CD4-positive, alpha-beta T cell (primary cell): ENCODE results near the gene CCL19. TPM values are rescaled to one million over a fixed set of nuclear protein-coding genes. Genes with fewer than 3 reads are reported as not detected.
"Not testable (repeated sequence)": the region's sequence is repeated elsewhere in the genome, so short reads cannot be mapped to it uniquely, and the experiment has no call there.

Experiments
- ATAC-seq: fragments of 200-7000 bp; cut with Tn5 transposase; one replicate; pipeline ENCODE4 v1.10.0; 2022; ENCODE audit warnings: mild to moderate bottlenecking; ENCODE audit not compliant: poor library complexity
- CTCF ChIA-PET: fragments of 350-600 bp; sonication (Branson Sonifier 250); formaldehyde crosslinking; loops from one replicate; lab custom pipeline; 2021; ENCODE audit warnings: antibody characterized with exemption, inconsistent platforms; lab: Charles Lee
- POLR2A ChIA-PET: fragments of 350-600 bp; sonication (Branson Sonifier 250); formaldehyde crosslinking; loops from one replicate; lab custom pipeline; 2021; ENCODE audit warnings: antibody characterized with exemption, inconsistent platforms; lab: Charles Lee
- DNase-seq, 14 experiments: peaks; one replicate each; pipeline ENCODE4 v3.0.0-alpha.2; 2013 to 2020; ENCODE audit warnings: mixed read lengths in 2 of 14
- H3K27ac ChIP-seq, 2 donors: one replicate each; pipeline versions ENCODE4 v1.5.1 to v1.7.0; 2013; ENCODE audit warnings: low read length in 2 of 2, low read depth in 1 of 2, mild to moderate bottlenecking in 1 of 2
- H3K27me3 ChIP-seq, 2 experiments: 1 replicate in 1 of 2; 2 replicates in 1 of 2; pipeline versions ENCODE4 v1.6.1 to v1.7.0; 2013; ENCODE audit warnings: low read length in 2 of 2, control low read depth in 1 of 2, mild to moderate bottlenecking in 1 of 2, moderate library complexity in 1 of 2; ENCODE audit not compliant: insufficient read depth in 2 of 2, control insufficient read depth in 1 of 2
- H3K36me3 ChIP-seq: one replicate; pipeline ENCODE4 v1.6.1; 2013; ENCODE audit warnings: low read length, control low read depth; ENCODE audit not compliant: insufficient read depth
- H3K4me1 ChIP-seq: one replicate; pipeline ENCODE4 v1.6.1; 2013; ENCODE audit warnings: low read length, control low read depth; ENCODE audit not compliant: insufficient read depth
- H3K4me3 ChIP-seq: one replicate; pipeline ENCODE4 v1.5.1; 2013; ENCODE audit warnings: mild to moderate bottlenecking, low read length, moderate library complexity
- H3K9me3 ChIP-seq, 2 experiments: 1 replicate in 1 of 2; 2 replicates in 1 of 2; pipeline versions ENCODE4 v1.6.1 to v1.7.0; 2013; ENCODE audit warnings: low read length in 2 of 2, mild to moderate bottlenecking in 2 of 2, control low read depth in 1 of 2, moderate library complexity in 1 of 2; ENCODE audit not compliant: control insufficient read depth in 1 of 2, insufficient read depth in 1 of 2
- H3K27ac Mint-ChIP-seq: one replicate; pipeline ENCODE4 v1.8.0; 2020; ENCODE audit warnings: mixed read lengths
- H3K27me3 Mint-ChIP-seq: one replicate; pipeline ENCODE4 v1.8.0; 2021; ENCODE audit warnings: mixed read lengths
- H3K36me3 Mint-ChIP-seq: one replicate; pipeline ENCODE4 v1.8.0; 2021; ENCODE audit warnings: low read depth, mixed read lengths
- H3K4me1 Mint-ChIP-seq: one replicate; pipeline ENCODE4 v1.8.0; 2021; ENCODE audit warnings: low read depth, mixed read lengths
- H3K4me3 Mint-ChIP-seq: one replicate; pipeline ENCODE4 v1.8.0; 2020; ENCODE audit warnings: mild to moderate bottlenecking, mixed read lengths
- H3K9me3 Mint-ChIP-seq: one replicate; pipeline ENCODE4 v1.8.0; 2020; ENCODE audit warnings: mixed read lengths
- CTCF ChIP-seq: fragments of 200-600 bp; IDR thresholded peaks from one replicate; pipeline ENCODE4 v1.8.0; 2022; ENCODE audit warnings: antibody characterized with exemption, mild to moderate bottlenecking
- intact Hi-C, 2 experiments: fragments of 100-400 bp; cut with DNase I in 1 of 2; cut with micrococcal nuclease in 1 of 2; formaldehyde crosslinking; loops; one replicate each; pipeline versions ENCODE4 v1.15.1 to v1.9.0; 2023 to 2025; cut with DNase I, micrococcal nuclease
- total RNA-seq, 174 experiments: library from RNA in 2 of 174; stranded (reverse) in 2 of 174; gene quantifications; one replicate each; pipeline ENCODE4 v1.2.3 and lab custom pipeline; 2021 to 2026

Gene CCL19
- total RNA-seq, 2 experiments from 2014 or later: not detected

DNA sequence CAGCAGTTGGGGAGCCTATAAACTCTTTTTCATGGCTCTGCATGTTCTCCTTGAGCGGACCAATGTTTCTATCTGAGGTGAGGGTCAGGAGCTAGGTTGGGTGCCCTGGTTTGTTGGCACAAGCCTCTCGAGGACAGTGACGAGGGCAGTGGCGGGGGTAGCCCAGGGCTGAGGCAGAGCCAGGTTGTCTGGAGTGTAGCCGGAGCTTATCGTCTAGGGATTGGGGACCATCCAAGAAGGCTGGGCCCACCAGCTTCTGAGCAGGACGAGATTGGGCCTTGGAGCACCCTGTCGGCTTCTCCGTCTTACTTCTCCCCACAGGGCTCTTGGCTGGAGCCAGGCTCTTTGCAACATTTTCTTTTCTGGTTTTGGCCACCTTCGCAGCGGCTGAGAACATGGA is 32.1 kb upstream of the CCL19 start:
- Histone ChIP-seq H3K27ac (no peak overlapping the region), H3K9me3 (no peaks in the 10 kb centered on the region), H3K36me3 (no peaks in the 10 kb centered on the region), H3K4me3 (no peak overlapping the region), H3K4me1 (no peaks in the 10 kb centered on the region), H3K27me3 (no peaks in the 10 kb centered on the region)
- TF ChIP-seq CTCF: no peak
- no peak overlapping the region for H3K4me3 Mint-ChIP-seq
- intact Hi-C loops: no loop called here
- H3K27me3 Mint-ChIP-seq: peaks cover 8% of the 10 kb centered on the region
- ChIA-PET CTCF (no interaction called here), POLR2A (no interaction called here)
- ATAC-seq (no peak), DNase-seq (no peak)
- no peaks in the 10 kb centered on the region for H3K4me1 Mint-ChIP-seq
- H3K9me3 Mint-ChIP-seq: no peaks in the 10 kb centered on the region
- H3K27ac Mint-ChIP-seq: no peak overlapping the region
- no peaks in the 10 kb centered on the region for H3K36me3 Mint-ChIP-seq

DNA sequence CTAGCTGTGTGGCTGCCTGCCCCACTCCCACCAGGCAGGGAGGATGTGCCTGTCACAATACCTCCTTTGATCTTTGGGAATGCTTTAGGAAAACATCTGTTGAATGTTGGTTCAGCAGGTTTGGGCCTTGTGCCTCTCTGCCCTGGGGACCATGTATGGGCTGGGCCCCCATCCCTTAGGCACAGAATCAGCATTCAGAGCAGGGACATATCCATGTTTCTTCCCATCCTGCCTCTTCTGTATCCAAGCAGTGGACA is 28.6 kb upstream of the CCL19 start:
- H3K27me3 Mint-ChIP-seq: peaks cover 16% of the 10 kb centered on the region

GRCh38 chr9:34719021-34719768 is 28.1 kb upstream of the CCL19 start:
- no peak overlapping the region for H3K4me3 Mint-ChIP-seq
- Histone ChIP-seq H3K4me3 (no peak overlapping the region), H3K9me3 (no peaks in the 10 kb centered on the region), H3K36me3 (no peaks in the 10 kb centered on the region), H3K4me1 (no peaks in the 10 kb centered on the region), H3K27ac (no peak overlapping the region), H3K27me3 (peaks cover 0 to 4% of the 10 kb centered on the region in 2 experiments)
- ChIA-PET CTCF (no interaction called here), POLR2A (no interaction called here)
- no peaks in the 10 kb centered on the region for H3K4me1 Mint-ChIP-seq
- TF ChIP-seq CTCF: no peak
- peaks cover 20% of the 10 kb centered on the region for H3K27me3 Mint-ChIP-seq
- H3K36me3 Mint-ChIP-seq: no peaks in the 10 kb centered on the region
- no peak for DNase-seq
- no peaks in the 10 kb centered on the region for H3K9me3 Mint-ChIP-seq
- intact Hi-C loops: no loop called here
- no peak for ATAC-seq
- no peak overlapping the region for H3K27ac Mint-ChIP-seq

More for the DNA sequence above, 28.6 kb upstream of the CCL19 start:
- H3K4me3 ChIP-seq, H3K4me3 Mint-ChIP-seq, H3K36me3 Mint-ChIP-seq, H3K27ac Mint-ChIP-seq, ATAC-seq, H3K4me1 Mint-ChIP-seq, H3K9me3 Mint-ChIP-seq, H3K9me3 ChIP-seq, H3K27me3 ChIP-seq, CTCF ChIA-PET, H3K4me1 ChIP-seq, POLR2A ChIA-PET, H3K36me3 ChIP-seq, H3K27ac ChIP-seq, DNase-seq, intact Hi-C loops: not testable (repeated sequence)

- Mint-ChIP-seq H3K27me3 (peaks cover 27% of the 10 kb centered on the region), H3K36me3 (no peaks in the 10 kb centered on the region), H3K27ac (no peak overlapping the region), H3K4me1 (no peaks in the 10 kb centered on the region), H3K9me3 (no peaks in the 10 kb centered on the region), H3K4me3 (no peak overlapping the region)
- intact Hi-C loops: no loop called here
- H3K9me3 ChIP-seq: no peaks in the 10 kb centered on the region
- ATAC-seq (no peak), DNase-seq (no peak)
- H3K4me3 ChIP-seq: no peak overlapping the region
- peaks cover 0 to 7% of the 10 kb centered on the region in 2 experiments for H3K27me3 ChIP-seq
- no peaks in the 10 kb centered on the region for H3K4me1 ChIP-seq
- H3K27ac ChIP-seq: no peak overlapping the region
- TF ChIP-seq CTCF: no peak
- no peaks in the 10 kb centered on the region for H3K36me3 ChIP-seq
- ChIA-PET CTCF (no interaction called here), POLR2A (no interaction called here)
Observed at GRCh38 chr9:34717996-34718614, 27.0 kb upstream of the CCL19 start.
